ENCODE data around the gene BEAN1. TPM values are rescaled to one million over a fixed set of nuclear protein-coding genes. Genes with fewer than 3 reads are reported as not detected.
"Not testable (repeated sequence)": the region's sequence is repeated elsewhere in the genome, so short reads cannot be mapped to it uniquely, and the experiment has no call there.

BEAN1 gene
- polyA plus RNA-seq, 1 of the 3 experiments (the other 2 are of a cell fraction): 0.07 TPM

GRCh38 chr16:66497921-66498320, 70.8 kb downstream of the BEAN1 start:
- WGBS (ENCODE audit: low lambda C conversion rate): 33% methylated on average over 2 of the region's 2 CpGs
- CTCF ChIA-PET; H3K36me3 ChIP-seq (replicated peaks in 1 of 2; ENCODE audit: control insufficient read depth in 1 of 2, insufficient read depth in 2 of 2, low read length in 1 of 2); H3K9me2 ChIP-seq; H3K4me2 ChIP-seq; H3K4me3 ChIP-seq (ENCODE audit: low read depth in 2 of 2, low read length in 1 of 2); H3F3A ChIP-seq (replicated peaks; ENCODE audit: insufficient read depth); H2AFZ ChIP-seq (ENCODE audit: low read depth); DNase-seq; H3K27ac ChIP-seq (ENCODE audit: low read depth in 2 of 2, low read length in 1 of 2); H4K20me1 ChIP-seq (ENCODE audit: insufficient read depth); H3K27me3 ChIP-seq (ENCODE audit: insufficient read depth); POLR2A ChIA-PET; H3K4me1 ChIP-seq (ENCODE audit: control insufficient read depth in 1 of 2, insufficient read depth in 2 of 2, low read depth in 1 of 2, low read length in 1 of 2); H3K9ac ChIP-seq; H3K9me3 ChIP-seq; H3K79me2 ChIP-seq (ENCODE audit: insufficient read depth): not testable (repeated sequence)

- H2AFZ ChIP-seq (ENCODE audit: low read depth); H3K36me3 ChIP-seq (replicated peaks in 1 of 2; ENCODE audit: control insufficient read depth in 1 of 2, insufficient read depth in 2 of 2, low read length in 1 of 2); H3K79me2 ChIP-seq (ENCODE audit: insufficient read depth); H3K4me2 ChIP-seq; H3K9me2 ChIP-seq; H3K4me3 ChIP-seq (ENCODE audit: low read depth in 2 of 2, low read length in 1 of 2); H3K4me1 ChIP-seq (ENCODE audit: control insufficient read depth in 1 of 2, insufficient read depth in 2 of 2, low read depth in 1 of 2, low read length in 1 of 2); H3K9me3 ChIP-seq; H3F3A ChIP-seq (replicated peaks; ENCODE audit: insufficient read depth); H4K20me1 ChIP-seq (ENCODE audit: insufficient read depth); H3K9ac ChIP-seq; DNase-seq; H3K27ac ChIP-seq (ENCODE audit: low read depth in 2 of 2, low read length in 1 of 2); H3K27me3 ChIP-seq (ENCODE audit: insufficient read depth): not testable (repeated sequence)
- CTCF ChIA-PET: interaction anchor here (1.1 kb wide), 1 partner anchor 159 kb away, joined by 5 read pairs; no protein-coding TSS in a partner anchor
- POLR2A ChIA-PET: interaction anchor here (0.9 kb wide), 1 partner anchor 15 kb away, joined by 4 read pairs; no protein-coding TSS in a partner anchor
- 81% methylated on average over 2 of the region's 4 CpGs for WGBS (ENCODE audit: low lambda C conversion rate)
Measured at GRCh38 chr16:66501563-66501962, 74.5 kb downstream of the BEAN1 start.

- Histone ChIP-seq H3K79me2 (ENCODE audit: insufficient read depth) (no peaks in the 10 kb centered on the region), H3K27me3 (ENCODE audit: insufficient read depth) (no peaks in the 10 kb centered on the region), H4K20me1 (ENCODE audit: insufficient read depth) (no peaks in the 10 kb centered on the region), H3K4me2 (no peak overlapping the region), H2AFZ (ENCODE audit: low read depth) (no peak overlapping the region), H3K4me3 (ENCODE audit: low read depth in 2 of 2, low read length in 1 of 2) (no peak overlapping the region), H3K27ac (ENCODE audit: low read depth in 2 of 2, low read length in 1 of 2) (no peak overlapping the region), H3K9me3 (no peaks in the 10 kb centered on the region), H3K9me2 (no peaks in the 10 kb centered on the region), H3F3A (replicated peaks; ENCODE audit: insufficient read depth) (no peaks in the 10 kb centered on the region), H3K4me1 (ENCODE audit: control insufficient read depth in 1 of 2, insufficient read depth in 2 of 2, low read depth in 1 of 2, low read length in 1 of 2) (no peaks in the 10 kb centered on the region), H3K9ac (no peak overlapping the region), H3K36me3 (replicated peaks in 1 of 2; ENCODE audit: control insufficient read depth in 1 of 2, insufficient read depth in 2 of 2, low read length in 1 of 2) (no peaks in the 10 kb centered on the region)
- ChIA-PET CTCF (interaction anchor here (1.1 kb wide), 1 partner anchor 160 kb away, joined by 5 read pairs; no protein-coding TSS in a partner anchor), POLR2A (interaction anchor here (0.9 kb wide), 1 partner anchor 16 kb away, joined by 4 read pairs; no protein-coding TSS in a partner anchor)
- 84% methylated on average over 12 of the region's 12 CpGs for WGBS (ENCODE audit: low lambda C conversion rate)
- DNase-seq: no peak
- TF ChIP-seq REST (IDR thresholded peaks at IDR 0.05; ENCODE audit: low read depth, low read length): no peak
- no peak for TF ChIP-seq PBX3 (IDR thresholded peaks at IDR 0.05)
- no peak for TF ChIP-seq TEAD4 (IDR thresholded peaks at IDR 0.05; ENCODE audit: borderline replicate concordance, insufficient read depth)
- TF ChIP-seq, protein P1, sequence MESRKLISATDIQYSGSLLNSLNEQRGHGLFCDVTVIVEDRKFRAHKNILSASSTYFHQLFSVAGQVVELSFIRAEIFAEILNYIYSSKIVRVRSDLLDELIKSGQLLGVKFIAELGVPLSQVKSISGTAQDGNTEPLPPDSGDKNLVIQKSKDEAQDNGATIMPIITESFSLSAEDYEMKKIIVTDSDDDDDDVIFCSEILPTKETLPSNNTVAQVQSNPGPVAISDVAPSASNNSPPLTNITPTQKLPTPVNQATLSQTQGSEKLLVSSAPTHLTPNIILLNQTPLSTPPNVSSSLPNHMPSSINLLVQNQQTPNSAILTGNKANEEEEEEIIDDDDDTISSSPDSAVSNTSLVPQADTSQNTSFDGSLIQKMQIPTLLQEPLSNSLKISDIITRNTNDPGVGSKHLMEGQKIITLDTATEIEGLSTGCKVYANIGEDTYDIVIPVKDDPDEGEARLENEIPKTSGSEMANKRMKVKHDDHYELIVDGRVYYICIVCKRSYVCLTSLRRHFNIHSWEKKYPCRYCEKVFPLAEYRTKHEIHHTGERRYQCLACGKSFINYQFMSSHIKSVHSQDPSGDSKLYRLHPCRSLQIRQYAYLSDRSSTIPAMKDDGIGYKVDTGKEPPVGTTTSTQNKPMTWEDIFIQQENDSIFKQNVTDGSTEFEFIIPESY (IDR thresholded peaks at IDR 0.05; ENCODE audit: borderline replicate concordance, low read depth): no peak
- TF ChIP-seq NRF1 (IDR thresholded peaks at IDR 0.05; ENCODE audit: low read depth, low read length): no peak
- TF ChIP-seq GATA2 (CRISPR knock-in tag; IDR thresholded peaks at IDR 0.05): no peak
- TF ChIP-seq MXI1 (IDR thresholded peaks at IDR 0.05; ENCODE audit: low read depth, low read length): no peak
- TF ChIP-seq CHD2 (IDR thresholded peaks at IDR 0.05; ENCODE audit: low read length, partially characterized antibody): no peak
- no peak for TF ChIP-seq YY1 (IDR thresholded peaks at IDR 0.05; ENCODE audit: low read depth)
- TF ChIP-seq FOXJ3 (CRISPR knock-in tag; IDR thresholded peaks at IDR 0.05): no peak
- no peak for TF ChIP-seq RFX5 (IDR thresholded peaks at IDR 0.05; ENCODE audit: low read length)
- TF ChIP-seq SIN3A (IDR thresholded peaks at IDR 0.05; ENCODE audit: borderline replicate concordance, low read depth, low read length): no peak
- TF ChIP-seq ELF1 (IDR thresholded peaks at IDR 0.05): no peak
- no peak for TF ChIP-seq TCF12 (IDR thresholded peaks at IDR 0.05)
- no peak for TF ChIP-seq FOSL2 (IDR thresholded peaks at IDR 0.05; ENCODE audit: borderline replicate concordance, low read depth)
Measured at GRCh38 chr16:66502020-66502913, 75.2 kb downstream of the BEAN1 start.

Data from SK-N-SH (cell line).